ENCODE data around the gene IFIT2. TPM values are rescaled to one million over a fixed set of nuclear protein-coding genes. Genes with fewer than 3 reads are reported as not detected.

The IFIT2 gene
- total and polyA plus RNA-seq, 3 experiments from 2014 or later: 1.3 to 7.1 (median 1.5) TPM

DNA sequence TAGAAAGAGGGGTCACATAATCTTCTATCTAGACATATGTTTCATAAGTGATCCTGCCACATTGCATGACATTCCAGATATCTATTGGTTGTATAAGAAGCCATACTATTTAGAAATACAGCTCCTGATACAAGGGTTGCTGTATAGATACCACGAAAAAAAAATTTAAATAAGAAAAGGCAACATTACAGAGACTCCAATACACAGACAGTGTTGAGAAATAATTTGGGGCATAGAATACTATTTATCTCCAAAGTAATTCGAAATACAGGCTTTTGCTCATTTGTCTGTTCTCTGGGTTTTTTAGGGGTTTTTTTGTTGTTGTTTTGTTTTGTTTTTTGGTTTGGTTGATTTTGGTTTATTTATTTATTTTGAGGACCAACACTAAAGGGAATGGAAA lies 2.6 kb downstream of the IFIT2 start:
- peak overlapping the region in 4 of 7 donors; percentile 51 to 95 (median 92) for H3K4me3 Mint-ChIP-seq
- peak overlapping the region in 1 of 8 donors; percentile 44 for H3K27ac Mint-ChIP-seq
- no peak for DNase-seq
- ChIA-PET CTCF (interaction anchor here (0.6 to 1.2 kb wide), 2 partner anchors 13 to 59 kb away, joined by 3 to 4 read pairs; no protein-coding TSS in a partner anchor), POLR2A (no interaction called here)
- Histone ChIP-seq H3K27ac (ENCODE audit: low read depth, low read length) (no peak overlapping the region), H3K36me3 (ENCODE audit: insufficient read depth, low read length) (peaks cover 19% of the 10 kb centered on the region), H3K9me3 (ENCODE audit: low read length) (no peaks in the 10 kb centered on the region), H3K4me1 (ENCODE audit: insufficient read depth, low read length) (peaks cover 28% of the 10 kb centered on the region), H3K4me3 (ENCODE audit: low read length) (no peak overlapping the region), H3K27me3 (ENCODE audit: insufficient read depth, low read length, poor library complexity, severe bottlenecking) (no peaks in the 10 kb centered on the region)
- peaks cover 28 to 58% (median 57%) of the 10 kb centered on the region in 3 donors for H3K36me3 Mint-ChIP-seq
- H3K27me3 Mint-ChIP-seq: no peaks in the 10 kb centered on the region
- peaks cover 36 to 49% (median 46%) of the 10 kb centered on the region in 3 donors for H3K4me1 Mint-ChIP-seq
- H3K9me3 Mint-ChIP-seq: peaks cover 2 to 11% (median 9%) of the 10 kb centered on the region in 5 donors

DNA sequence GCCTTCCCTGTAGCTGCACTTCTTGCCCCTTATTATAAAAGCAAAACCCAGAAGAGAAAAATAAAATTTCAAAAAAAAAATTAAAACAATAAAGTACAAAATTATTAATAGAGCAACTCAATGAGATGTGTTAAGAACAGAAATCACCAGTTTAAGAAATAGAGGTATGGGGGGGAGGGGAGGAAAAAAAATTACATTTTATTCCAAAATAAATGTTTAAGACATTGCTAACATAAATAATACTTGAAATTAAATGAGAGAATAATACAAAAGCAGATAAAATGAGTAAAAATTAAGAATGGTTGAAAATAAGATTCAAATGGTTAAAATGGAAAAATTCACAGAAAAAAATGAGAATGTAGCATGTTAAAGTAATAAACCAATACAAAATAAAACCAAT lies 3.1 kb downstream of the IFIT2 start:
- H3K4me3 ChIP-seq (ENCODE audit: low read length): no peak overlapping the region
- H3K27ac Mint-ChIP-seq: no peak overlapping the region
- no peak overlapping the region for H3K4me3 Mint-ChIP-seq
- ChIA-PET POLR2A (no interaction called here), CTCF (interaction anchor here (1.2 kb wide), 1 partner anchor 13 kb away, joined by 3 read pairs; no protein-coding TSS in a partner anchor)
- peaks cover 28 to 59% (median 58%) of the 10 kb centered on the region in 3 donors for H3K36me3 Mint-ChIP-seq
- no peak for DNase-seq
- H3K27ac ChIP-seq (ENCODE audit: low read depth, low read length): no peak overlapping the region
- peaks cover 0 to 10% (median 7%) of the 10 kb centered on the region in 5 donors for H3K9me3 Mint-ChIP-seq
- H3K27me3 ChIP-seq (ENCODE audit: insufficient read depth, low read length, poor library complexity, severe bottlenecking): no peaks in the 10 kb centered on the region
- peaks cover 19% of the 10 kb centered on the region for H3K36me3 ChIP-seq (ENCODE audit: insufficient read depth, low read length)
- no peaks in the 10 kb centered on the region for H3K27me3 Mint-ChIP-seq
- peaks cover 28% of the 10 kb centered on the region for H3K4me1 ChIP-seq (ENCODE audit: insufficient read depth, low read length)
- no peaks in the 10 kb centered on the region for H3K9me3 ChIP-seq (ENCODE audit: low read length)
- peaks cover 36 to 47% (median 46%) of the 10 kb centered on the region in 3 donors for H3K4me1 Mint-ChIP-seq

DNA sequence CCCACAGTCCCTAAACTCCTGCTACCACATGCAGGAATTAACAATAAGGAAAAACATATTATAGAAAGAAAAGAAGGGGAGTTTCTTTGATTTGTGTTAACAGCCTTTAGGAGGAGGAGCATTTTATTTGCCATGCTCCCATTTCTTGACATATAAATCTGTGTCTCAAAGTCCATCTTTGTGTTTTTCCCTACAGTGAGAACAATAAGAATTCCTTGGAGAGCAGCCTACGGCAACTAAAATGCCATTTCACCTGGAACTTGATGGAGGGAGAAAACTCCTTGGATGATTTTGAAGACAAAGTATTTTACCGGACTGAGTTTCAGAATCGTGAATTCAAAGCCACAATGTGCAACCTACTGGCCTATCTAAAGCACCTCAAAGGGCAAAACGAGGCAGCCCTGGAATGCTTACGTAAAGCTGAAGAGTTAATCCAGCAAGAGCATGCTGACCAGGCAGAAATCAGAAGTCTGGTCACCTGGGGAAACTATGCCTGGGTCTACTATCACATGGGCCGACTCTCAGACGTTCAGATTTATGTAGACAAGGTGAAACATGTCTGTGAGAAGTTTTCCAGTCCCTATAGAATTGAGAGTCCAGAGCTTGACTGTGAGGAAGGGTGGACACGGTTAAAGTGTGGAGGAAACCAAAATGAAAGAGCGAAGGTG lies 4.1 kb downstream of the IFIT2 start:
- no peak overlapping the region for H3K4me3 ChIP-seq (ENCODE audit: low read length)
- POLR2A ChIA-PET: no interaction called here
- H3K36me3 ChIP-seq (ENCODE audit: insufficient read depth, low read length): peaks cover 19% of the 10 kb centered on the region
- H3K27me3 Mint-ChIP-seq: no peaks in the 10 kb centered on the region
- peaks cover 0 to 13% (median 7%) of the 10 kb centered on the region in 5 donors for H3K9me3 Mint-ChIP-seq
- no peaks in the 10 kb centered on the region for H3K27me3 ChIP-seq (ENCODE audit: insufficient read depth, low read length, poor library complexity, severe bottlenecking)
- no peaks in the 10 kb centered on the region for H3K9me3 ChIP-seq (ENCODE audit: low read length)
- H3K4me1 ChIP-seq (ENCODE audit: insufficient read depth, low read length): peaks cover 24% of the 10 kb centered on the region
- H3K4me1 Mint-ChIP-seq: peaks cover 32 to 40% (median 39%) of the 10 kb centered on the region in 3 donors
- no peak for DNase-seq
- H3K4me3 Mint-ChIP-seq: no peak overlapping the region
- H3K27ac ChIP-seq (ENCODE audit: low read depth, low read length): no peak overlapping the region
- CTCF ChIA-PET: interaction anchor here (0.6 kb wide), 1 partner anchor 78 kb away, joined by 3 read pairs; no protein-coding TSS in a partner anchor
- H3K27ac Mint-ChIP-seq: no peak overlapping the region
- peaks cover 30 to 62% (median 58%) of the 10 kb centered on the region in 3 donors for H3K36me3 Mint-ChIP-seq

DNA sequence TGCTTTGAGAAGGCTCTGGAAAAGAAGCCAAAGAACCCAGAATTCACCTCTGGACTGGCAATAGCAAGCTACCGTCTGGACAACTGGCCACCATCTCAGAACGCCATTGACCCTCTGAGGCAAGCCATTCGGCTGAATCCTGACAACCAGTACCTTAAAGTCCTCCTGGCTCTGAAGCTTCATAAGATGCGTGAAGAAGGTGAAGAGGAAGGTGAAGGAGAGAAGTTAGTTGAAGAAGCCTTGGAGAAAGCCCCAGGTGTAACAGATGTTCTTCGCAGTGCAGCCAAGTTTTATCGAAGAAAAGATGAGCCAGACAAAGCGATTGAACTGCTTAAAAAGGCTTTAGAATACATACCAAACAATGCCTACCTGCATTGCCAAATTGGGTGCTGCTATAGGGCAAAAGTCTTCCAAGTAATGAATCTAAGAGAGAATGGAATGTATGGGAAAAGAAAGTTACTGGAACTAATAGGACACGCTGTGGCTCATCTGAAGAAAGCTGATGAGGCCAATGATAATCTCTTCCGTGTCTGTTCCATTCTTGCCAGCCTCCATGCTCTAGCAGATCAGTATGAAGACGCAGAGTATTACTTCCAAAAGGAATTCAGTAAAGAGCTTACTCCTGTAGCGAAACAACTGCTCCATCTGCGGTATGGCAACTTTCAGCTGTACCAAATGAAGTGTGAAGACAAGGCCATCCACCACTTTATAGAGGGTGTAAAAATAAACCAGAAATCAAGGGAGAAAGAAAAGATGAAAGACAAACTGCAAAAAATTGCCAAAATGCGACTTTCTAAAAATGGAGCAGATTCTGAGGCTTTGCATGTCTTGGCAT lies 4.8 kb downstream of the IFIT2 start:
- Histone ChIP-seq H3K4me3 (ENCODE audit: low read length) (no peak overlapping the region), H3K4me1 (ENCODE audit: insufficient read depth, low read length) (peaks cover 19% of the 10 kb centered on the region), H3K27me3 (ENCODE audit: insufficient read depth, low read length, poor library complexity, severe bottlenecking) (no peaks in the 10 kb centered on the region), H3K27ac (ENCODE audit: low read depth, low read length) (no peak overlapping the region), H3K36me3 (ENCODE audit: insufficient read depth, low read length) (peaks cover 19% of the 10 kb centered on the region), H3K9me3 (ENCODE audit: low read length) (no peaks in the 10 kb centered on the region)
- Mint-ChIP-seq H3K27ac (peak overlapping the region in 1 of 8 donors; percentile 9), H3K4me3 (no peak overlapping the region), H3K9me3 (peaks cover 0 to 13% (median 7%) of the 10 kb centered on the region in 5 donors), H3K27me3 (peaks cover 0 to under 1% of the 10 kb centered on the region in 2 donors), H3K36me3 (peaks cover 30 to 62% (median 56%) of the 10 kb centered on the region in 3 donors), H3K4me1 (peaks cover 28 to 33% (median 32%) of the 10 kb centered on the region in 3 donors)
- no peak for DNase-seq
- CTCF ChIA-PET: interaction anchor here (0.6 kb wide), 1 partner anchor 77 kb away, joined by 3 read pairs; no protein-coding TSS in a partner anchor
- POLR2A ChIA-PET: no interaction called here

DNA sequence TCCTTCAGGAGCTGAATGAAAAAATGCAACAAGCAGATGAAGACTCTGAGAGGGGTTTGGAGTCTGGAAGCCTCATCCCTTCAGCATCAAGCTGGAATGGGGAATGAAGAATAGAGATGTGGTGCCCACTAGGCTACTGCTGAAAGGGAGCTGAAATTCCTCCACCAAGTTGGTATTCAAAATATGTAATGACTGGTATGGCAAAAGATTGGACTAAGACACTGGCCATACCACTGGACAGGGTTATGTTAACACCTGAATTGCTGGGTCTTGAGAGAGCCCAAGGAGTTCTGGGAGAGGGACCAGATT lies 5.4 kb downstream of the IFIT2 start:
- Histone ChIP-seq H3K27me3 (ENCODE audit: insufficient read depth, low read length, poor library complexity, severe bottlenecking) (no peaks in the 10 kb centered on the region), H3K27ac (ENCODE audit: low read depth, low read length) (no peak overlapping the region), H3K4me1 (ENCODE audit: insufficient read depth, low read length) (peaks cover 19% of the 10 kb centered on the region), H3K9me3 (ENCODE audit: low read length) (no peaks in the 10 kb centered on the region), H3K4me3 (ENCODE audit: low read length) (no peak overlapping the region), H3K36me3 (ENCODE audit: insufficient read depth, low read length) (peaks cover 19% of the 10 kb centered on the region)
- no peak overlapping the region for H3K4me3 Mint-ChIP-seq
- peaks cover 0 to 5% of the 10 kb centered on the region in 2 donors for H3K27me3 Mint-ChIP-seq
- no peak for DNase-seq
- POLR2A ChIA-PET: no interaction called here
- CTCF ChIA-PET: no interaction called here
- H3K4me1 Mint-ChIP-seq: peaks cover 25 to 28% (median 27%) of the 10 kb centered on the region in 3 donors
- peaks cover 0 to 13% (median 7%) of the 10 kb centered on the region in 5 donors for H3K9me3 Mint-ChIP-seq
- H3K36me3 Mint-ChIP-seq: peaks cover 30 to 62% (median 50%) of the 10 kb centered on the region in 3 donors
- H3K27ac Mint-ChIP-seq: peak overlapping the region in 1 of 8 donors; percentile 61

DNA sequence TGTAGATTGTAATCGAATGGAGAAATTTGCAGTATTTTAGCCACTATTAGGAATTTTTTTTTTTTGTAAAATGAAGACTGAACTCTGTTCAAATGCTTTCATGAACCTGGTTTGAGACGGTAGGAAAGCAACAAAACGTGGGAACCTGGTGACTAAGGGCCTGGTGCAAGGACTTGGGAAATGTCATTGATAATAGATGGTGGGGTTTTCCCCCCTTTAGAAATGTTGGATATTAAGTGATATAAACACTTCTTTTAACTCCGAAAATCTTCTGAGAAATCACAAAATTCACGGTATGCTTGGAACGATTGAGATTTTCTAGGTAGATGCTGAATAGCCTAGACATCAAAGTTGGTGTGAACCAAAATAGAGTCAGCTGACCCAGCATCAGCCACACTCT lies 6.4 kb downstream of the IFIT2 start:
- Histone ChIP-seq H3K27ac (ENCODE audit: low read depth, low read length) (no peak overlapping the region), H3K4me3 (ENCODE audit: low read length) (no peak overlapping the region), H3K4me1 (ENCODE audit: insufficient read depth, low read length) (peaks cover 11% of the 10 kb centered on the region), H3K9me3 (ENCODE audit: low read length) (no peaks in the 10 kb centered on the region), H3K27me3 (ENCODE audit: insufficient read depth, low read length, poor library complexity, severe bottlenecking) (no peaks in the 10 kb centered on the region), H3K36me3 (ENCODE audit: insufficient read depth, low read length) (peaks cover 19% of the 10 kb centered on the region)
- POLR2A ChIA-PET: no interaction called here
- CTCF ChIA-PET: interaction anchor here (1.5 kb wide), 1 partner anchor 61 kb away, joined by 4 read pairs; no protein-coding TSS in a partner anchor
- H3K27me3 Mint-ChIP-seq: peaks cover 2 to 5% of the 10 kb centered on the region in 2 donors
- peaks cover 14 to 18% (median 18%) of the 10 kb centered on the region in 3 donors for H3K4me1 Mint-ChIP-seq
- no peak for DNase-seq
- peaks cover 30 to 62% (median 49%) of the 10 kb centered on the region in 3 donors for H3K36me3 Mint-ChIP-seq
- peaks cover 0 to 13% (median 7%) of the 10 kb centered on the region in 5 donors for H3K9me3 Mint-ChIP-seq
- H3K4me3 Mint-ChIP-seq: no peak overlapping the region
- H3K27ac Mint-ChIP-seq: peak overlapping the region in 1 of 8 donors; percentile 38

DNA sequence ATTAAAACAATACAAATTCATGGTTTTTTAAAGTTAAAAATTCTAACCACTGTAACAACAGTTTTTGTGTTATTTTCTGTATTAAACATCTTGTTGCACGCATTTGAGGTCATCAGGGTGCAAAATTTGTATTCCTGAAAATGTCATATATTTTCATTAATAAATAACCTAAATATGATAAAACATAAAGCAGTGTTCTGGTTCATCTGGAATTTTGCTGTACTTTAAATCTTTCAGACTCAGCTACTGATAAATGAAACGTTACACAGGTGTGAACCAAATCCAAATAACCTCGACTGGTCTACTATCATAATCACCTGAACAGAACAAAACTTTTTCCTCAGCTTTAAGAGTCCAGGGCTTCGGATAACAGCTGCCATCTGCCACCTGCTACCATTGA lies 6.9 kb downstream of the IFIT2 start:
- Histone ChIP-seq H3K27me3 (ENCODE audit: insufficient read depth, low read length, poor library complexity, severe bottlenecking) (no peaks in the 10 kb centered on the region), H3K4me1 (ENCODE audit: insufficient read depth, low read length) (peaks cover 6% of the 10 kb centered on the region), H3K36me3 (ENCODE audit: insufficient read depth, low read length) (peaks cover 19% of the 10 kb centered on the region), H3K9me3 (ENCODE audit: low read length) (no peaks in the 10 kb centered on the region), H3K4me3 (ENCODE audit: low read length) (no peak overlapping the region), H3K27ac (ENCODE audit: low read depth, low read length) (no peak overlapping the region)
- peaks cover 10 to 14% (median 13%) of the 10 kb centered on the region in 3 donors for H3K4me1 Mint-ChIP-seq
- H3K4me3 Mint-ChIP-seq: no peak overlapping the region
- H3K27ac Mint-ChIP-seq: no peak overlapping the region
- peaks cover 0 to 13% (median 7%) of the 10 kb centered on the region in 5 donors for H3K9me3 Mint-ChIP-seq
- POLR2A ChIA-PET: no interaction called here
- peaks cover 30 to 59% (median 49%) of the 10 kb centered on the region in 3 donors for H3K36me3 Mint-ChIP-seq
- CTCF ChIA-PET: interaction anchor here (1.5 kb wide), 1 partner anchor 61 kb away, joined by 4 read pairs; no protein-coding TSS in a partner anchor
- DNase-seq: no peak
- H3K27me3 Mint-ChIP-seq: peaks cover 2 to 8% of the 10 kb centered on the region in 2 donors

All from CD8-positive, alpha-beta memory T cell (primary cell).